Bronchial epithelial cell (primary cell): ENCODE data around the gene TGFB1I1. TPM values are rescaled to one million over a fixed set of nuclear protein-coding genes. Genes with fewer than 3 reads are reported as not detected.

ENCODE experiments used
- DNase-seq: peaks from one replicate; pipeline ENCODE4 v3.0.0-alpha.2; 2010; ENCODE audit warnings: low read depth
- FAIRE-seq: peaks from 2 replicates; lab custom pipeline; 2011; peaks lifted over from hg19 to GRCh38; lab: Jason Lieb, UNC
- H3K27me3 ChIP-seq: 2 replicates; pipeline ENCODE4 v1.5.1; 2011; ENCODE audit warnings: low read length; ENCODE audit not compliant: control insufficient read depth, insufficient read depth
- H3K36me3 ChIP-seq: 2 replicates; pipeline ENCODE4 v1.5.1; 2011; ENCODE audit warnings: low read length; ENCODE audit not compliant: control insufficient read depth, insufficient read depth
- H3K4me3 ChIP-seq: 2 replicates; pipeline ENCODE4 v1.5.1; 2011; ENCODE audit warnings: mild to moderate bottlenecking, low read depth, low read length, control low read depth
- CTCF ChIP-seq: IDR thresholded peaks from 2 replicates; pipeline ENCODE4 v1.5.1; 2011; ENCODE audit warnings: mild to moderate bottlenecking, moderate library complexity, low read length, control low read depth, inconsistent platforms; ENCODE audit not compliant: insufficient read depth, severe bottlenecking
- total RNA-seq: library from RNA; depleted of rRNA; stranded (reverse); fragments of >200 nt; gene quantifications from 2 replicates; pipeline ENCODE4 v1.2.1, GENCODE V29; 2014

Gene TGFB1I1
- total RNA-seq, 1 donor from 2014 or later = 1.6 TPM

GRCh38 chr16:31461201-31461920 lies 10.6 kb upstream of the TGFB1I1 start:
- no peak for DNase-seq
- TF ChIP-seq CTCF = no peak
- H3K36me3 ChIP-seq = peaks cover 11% of the 10 kb centered on the region
- no peak for FAIRE-seq
- no peak overlapping the region for H3K4me3 ChIP-seq
- H3K27me3 ChIP-seq = no peaks in the 10 kb centered on the region

- FAIRE-seq (no peak), DNase-seq (no peak)
- no peak overlapping the region for H3K4me3 ChIP-seq
- TF ChIP-seq CTCF = no peak
- no peaks in the 10 kb centered on the region for H3K27me3 ChIP-seq
- peaks cover 11% of the 10 kb centered on the region for H3K36me3 ChIP-seq
Measured at GRCh38 chr16:31461921-31462804, 9.8 kb upstream of the TGFB1I1 start.

GRCh38 chr16:31464348-31464769 lies 7.6 kb upstream of the TGFB1I1 start:
- DNase-seq (no peak), FAIRE-seq (no peak)
- peaks cover 11% of the 10 kb centered on the region for H3K36me3 ChIP-seq
- TF ChIP-seq CTCF = no peak
- no peaks in the 10 kb centered on the region for H3K27me3 ChIP-seq
- no peak overlapping the region for H3K4me3 ChIP-seq

GRCh38 chr16:31464781-31465260 lies 7.1 kb upstream of the TGFB1I1 start:
- DNase-seq (no peak), FAIRE-seq (no peak)
- Histone ChIP-seq H3K27me3 (no peaks in the 10 kb centered on the region), H3K36me3 (peaks cover 11% of the 10 kb centered on the region), H3K4me3 (no peak overlapping the region)
- no peak for TF ChIP-seq CTCF

GRCh38 chr16:31465788-31466370 lies 6.1 kb upstream of the TGFB1I1 start:
- FAIRE-seq (no peak), DNase-seq (no peak)
- peaks cover 11% of the 10 kb centered on the region for H3K36me3 ChIP-seq
- no peak overlapping the region for H3K4me3 ChIP-seq
- TF ChIP-seq CTCF = no peak
- H3K27me3 ChIP-seq = no peaks in the 10 kb centered on the region
